HPDE6-E6E7 (cell line): ENCODE measurements around the gene CELSR1.

Experiments
- DNase-seq: peaks from one replicate; pipeline ENCODE4 v3.0.0; 2011; ENCODE audit warnings: missing footprints; ENCODE audit errors: extremely low spot score

CELSR1 gene

GRCh38 chr22:46376908-46377524, 160.4 kb downstream of the CELSR1 start:
- DNase-seq: no peak

GRCh38 chr22:46376111-46376510, 161.3 kb downstream of the CELSR1 start:
- DNase-seq: no peak

- DNase-seq: no peak
Observed at GRCh38 chr22:46374663-46375474, 162.6 kb downstream of the CELSR1 start.

GRCh38 chr22:46373921-46374662, 163.3 kb downstream of the CELSR1 start:
- no peak for DNase-seq

- DNase-seq: no peak
Observed at GRCh38 chr22:46373159-46373558, 164.3 kb downstream of the CELSR1 start.

GRCh38 chr22:46372686-46373085, 164.7 kb downstream of the CELSR1 start:
- DNase-seq: no peak

- DNase-seq: no peak
Observed at GRCh38 chr22:46371623-46372226, 165.7 kb downstream of the CELSR1 start.

GRCh38 chr22:46370584-46371291, 166.7 kb downstream of the CELSR1 start:
- no peak for DNase-seq

GRCh38 chr22:46369716-46370583, 167.5 kb downstream of the CELSR1 start:
- DNase-seq: no peak

GRCh38 chr22:46368871-46369715, 168.3 kb downstream of the CELSR1 start:
- DNase-seq: no peak

- no peak for DNase-seq
Observed at GRCh38 chr22:46368422-46368821, 169.0 kb downstream of the CELSR1 start.

- DNase-seq: peak; percentile 84
Observed at GRCh38 chr22:46367707-46368191, 169.7 kb downstream of the CELSR1 start.

- no peak for DNase-seq
Observed at GRCh38 chr22:46366801-46367706, 170.4 kb downstream of the CELSR1 start.

- DNase-seq: no peak
Observed at GRCh38 chr22:46366327-46366731, 171.1 kb downstream of the CELSR1 start.

- DNase-seq: no peak
Observed at GRCh38 chr22:46365166-46365624, 172.2 kb downstream of the CELSR1 start.

- DNase-seq: no peak
Observed at GRCh38 chr22:46364341-46365165, 172.9 kb downstream of the CELSR1 start.

GRCh38 chr22:46363611-46364321, 173.7 kb downstream of the CELSR1 start:
- no peak for DNase-seq
